Brain pericyte (primary cell): ENCODE measurements around the gene PPP1R36.
"Not testable (repeated sequence)": the region's sequence is repeated elsewhere in the genome, so short reads cannot be mapped to it uniquely, and the experiment has no call there.

ENCODE experiments used
- DNase-seq: peaks from one replicate; pipeline ENCODE4 v3.0.0-alpha.2; 2012; ENCODE audit warnings: low read depth, low spot score

The PPP1R36 gene

DNA sequence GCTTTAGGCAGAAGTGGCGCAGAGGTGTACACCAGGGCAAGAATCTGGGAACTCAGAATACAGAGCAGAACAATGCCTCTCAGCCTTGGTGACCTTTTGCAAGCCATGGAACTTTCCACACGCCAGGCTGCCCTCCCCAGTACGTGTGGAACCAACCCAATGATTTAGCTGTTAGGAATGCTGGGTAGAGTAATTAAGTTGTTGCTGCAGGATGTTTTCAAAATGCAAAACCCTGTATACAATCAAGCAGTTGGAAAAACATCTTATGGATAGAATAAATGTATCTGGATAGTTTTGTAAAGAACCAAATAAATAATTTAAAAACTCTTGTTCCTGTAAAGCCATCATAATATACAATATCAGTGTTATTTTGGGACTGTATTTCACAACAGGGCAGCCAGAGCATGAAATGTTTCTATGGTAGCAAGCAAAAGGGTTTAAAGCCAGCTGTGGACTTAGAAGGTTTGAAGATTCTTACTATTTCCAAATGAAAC, 19.4 kb downstream of the PPP1R36 start:
- no peak for DNase-seq

- DNase-seq: not testable (repeated sequence)
These were observed 19.9 kb downstream of the PPP1R36 start for GRCh38 chr14:64569646-64570045.

DNA sequence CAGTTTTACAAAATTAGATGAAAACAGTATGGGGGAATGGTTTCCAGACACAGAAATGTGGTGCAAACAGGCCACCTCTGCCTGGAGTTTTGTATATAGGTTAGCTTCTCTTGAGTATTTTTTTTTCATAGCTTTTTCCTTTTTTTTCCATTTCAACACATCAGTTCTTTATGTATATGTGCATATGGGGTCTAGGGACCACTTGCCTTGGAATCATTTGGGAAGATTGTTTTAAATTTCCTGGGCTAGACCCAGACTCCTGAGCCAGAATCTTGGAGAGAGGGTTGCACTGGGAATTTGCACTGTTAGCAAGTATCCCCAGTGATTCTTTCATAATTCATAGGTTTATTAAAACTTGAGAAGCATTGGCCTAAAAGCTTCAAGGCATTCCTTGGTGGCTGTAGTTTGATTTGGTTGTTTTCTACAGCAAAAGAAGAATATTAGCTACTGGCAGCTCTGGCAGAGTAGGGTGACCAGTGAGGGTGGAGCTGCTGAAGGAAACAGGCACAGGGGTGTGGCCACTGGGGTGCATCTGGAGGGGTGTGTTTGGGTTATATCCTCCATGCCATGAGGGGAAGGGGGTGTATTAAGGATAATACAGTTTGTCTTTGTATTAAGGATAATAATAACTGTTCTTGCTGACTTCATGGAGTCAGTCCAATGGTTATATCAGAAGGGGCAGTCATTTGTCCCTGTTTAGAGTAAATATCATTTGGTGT, 22.8 kb downstream of the PPP1R36 start:
- DNase-seq: no peak

DNA sequence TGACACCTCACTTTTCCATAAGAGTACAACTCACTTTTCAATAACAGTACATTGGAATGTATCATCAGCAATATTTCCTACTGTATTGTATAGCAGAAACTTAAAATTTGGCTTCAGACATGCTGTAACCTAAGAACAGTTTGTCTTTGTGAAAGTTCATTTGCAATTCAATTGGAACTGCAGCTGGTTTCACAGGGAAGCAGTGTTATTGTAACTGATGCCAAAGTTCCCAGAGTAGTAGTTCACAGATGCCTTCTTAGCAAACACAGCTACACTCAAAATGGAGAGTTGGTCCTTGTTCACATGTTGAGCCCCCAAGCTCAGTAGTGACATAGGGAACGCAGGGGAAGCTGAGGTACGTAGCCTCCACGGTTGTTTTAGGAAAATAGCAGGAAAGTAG, 23.3 kb downstream of the PPP1R36 start:
- no peak for DNase-seq

- no peak for DNase-seq
These were observed 24.8 kb downstream of the PPP1R36 start for GRCh38 chr14:64574371-64575107.

GRCh38 chr14:64577211-64577610, 27.4 kb downstream of the PPP1R36 start:
- DNase-seq: no peak

- DNase-seq: no peak
These were observed 30.7 kb downstream of the PPP1R36 start for GRCh38 chr14:64580467-64580866.

GRCh38 chr14:64581363-64581762, 31.6 kb downstream of the PPP1R36 start:
- DNase-seq: no peak

- DNase-seq: no peak
These were observed 32.1 kb downstream of the PPP1R36 start for GRCh38 chr14:64581817-64582216.

- no peak for DNase-seq
These were observed 34.4 kb downstream of the PPP1R36 start for GRCh38 chr14:64584190-64584589.

DNA sequence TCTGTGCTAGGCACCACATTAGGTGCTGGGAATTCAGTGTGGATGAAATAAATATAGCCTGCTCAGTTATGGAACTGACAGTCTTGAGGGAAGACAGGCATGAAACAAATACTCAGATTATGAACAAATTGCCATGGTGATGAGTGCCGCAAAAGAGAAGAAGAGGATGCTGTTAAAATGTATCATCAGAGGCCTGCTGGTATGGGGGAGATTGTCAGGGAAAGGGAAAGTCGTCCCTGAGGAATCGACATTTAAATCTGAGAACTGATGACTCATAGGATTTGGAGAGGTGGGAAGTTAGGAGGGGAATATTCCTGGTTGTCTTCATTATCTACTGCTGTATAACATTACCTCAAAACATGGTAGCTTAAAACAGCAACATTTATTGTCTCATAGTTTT, 42.0 kb downstream of the PPP1R36 start:
- DNase-seq: no peak

- DNase-seq: no peak
These were observed 44.7 kb downstream of the PPP1R36 start for GRCh38 chr14:64594438-64594837.

GRCh38 chr14:64598404-64598803, 48.6 kb downstream of the PPP1R36 start:
- no peak for DNase-seq

GRCh38 chr14:64601571-64601970, 51.8 kb downstream of the PPP1R36 start:
- no peak for DNase-seq

GRCh38 chr14:64602826-64603225, 53.1 kb downstream of the PPP1R36 start:
- DNase-seq: no peak

- no peak for DNase-seq
These were observed 54.2 kb downstream of the PPP1R36 start for GRCh38 chr14:64604001-64604400.

DNA sequence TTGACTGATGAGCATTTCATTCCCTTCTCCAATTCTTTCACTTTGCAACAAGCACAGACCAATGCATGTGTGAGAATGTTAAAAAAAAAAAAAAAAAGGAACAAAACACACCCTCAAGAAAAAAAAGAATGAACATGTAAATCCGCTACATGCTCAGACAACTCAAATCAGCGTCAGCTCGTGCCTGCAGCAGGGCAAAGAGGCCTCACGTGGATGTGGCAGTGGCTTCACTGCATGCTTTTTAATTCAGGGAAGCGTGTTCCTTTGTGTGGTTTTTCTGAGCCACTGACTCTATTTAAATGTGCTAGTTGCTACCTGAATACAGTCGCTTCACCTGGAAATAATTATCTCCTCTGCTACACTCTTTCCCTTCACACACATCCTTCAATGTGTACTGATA, 55.1 kb downstream of the PPP1R36 start:
- DNase-seq: no peak

- no peak for DNase-seq
These were observed 56.3 kb downstream of the PPP1R36 start for GRCh38 chr14:64605926-64606685.

DNA sequence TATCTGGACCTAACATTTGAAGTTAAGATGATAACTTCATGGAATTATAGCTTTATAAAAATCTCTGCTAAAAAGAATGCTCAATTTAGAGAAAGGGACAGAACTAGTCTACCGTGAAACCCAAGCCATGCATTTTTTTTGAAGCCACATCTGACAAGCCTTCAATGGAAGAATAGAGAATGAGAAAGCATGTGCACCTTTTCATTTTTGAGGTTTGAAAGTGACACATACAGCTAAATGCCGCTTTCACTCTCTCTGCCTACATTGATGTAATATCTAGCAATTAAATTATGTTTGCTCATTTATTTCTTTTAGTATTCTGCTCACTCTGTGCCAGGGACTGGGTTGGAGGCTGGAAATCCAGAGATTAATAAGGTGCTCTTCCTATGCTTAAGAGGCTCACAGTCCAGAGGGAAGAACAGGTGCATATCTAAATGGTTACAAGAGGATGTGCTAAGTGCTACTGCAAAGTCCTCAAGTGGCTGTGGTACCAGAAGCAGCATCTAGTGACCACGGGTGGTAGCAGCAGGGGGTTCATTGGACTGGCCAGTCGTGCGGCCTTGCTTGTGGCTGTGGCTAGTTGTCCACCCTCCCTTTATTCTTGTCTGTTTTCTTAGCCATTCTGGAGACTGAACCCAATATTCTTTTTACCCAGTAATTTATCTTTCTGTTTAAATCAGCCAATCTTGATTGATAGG, 60.4 kb downstream of the PPP1R36 start:
- DNase-seq: no peak

- DNase-seq: no peak
These were observed 61.7 kb downstream of the PPP1R36 start for GRCh38 chr14:64611358-64612020.

DNA sequence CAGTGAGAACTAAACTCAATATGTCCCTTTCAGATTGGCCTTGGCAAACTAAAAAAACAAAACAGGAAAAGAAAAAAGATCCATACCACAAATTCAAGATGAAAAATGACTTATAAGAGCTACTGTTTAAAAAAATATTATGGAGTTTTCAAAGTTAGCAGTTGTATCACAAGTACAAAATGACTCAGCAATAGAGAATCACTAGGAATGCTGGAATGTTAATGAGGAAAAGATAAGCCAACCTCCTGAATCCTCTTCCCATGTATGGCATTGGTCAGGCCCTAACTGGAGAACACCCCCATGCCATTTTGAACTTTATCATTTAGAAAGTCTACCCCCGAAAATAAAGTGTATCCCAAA, 62.2 kb downstream of the PPP1R36 start:
- DNase-seq: no peak
